Measurements from ENCODE around the gene PITPNM3.

Gene PITPNM3

DNA sequence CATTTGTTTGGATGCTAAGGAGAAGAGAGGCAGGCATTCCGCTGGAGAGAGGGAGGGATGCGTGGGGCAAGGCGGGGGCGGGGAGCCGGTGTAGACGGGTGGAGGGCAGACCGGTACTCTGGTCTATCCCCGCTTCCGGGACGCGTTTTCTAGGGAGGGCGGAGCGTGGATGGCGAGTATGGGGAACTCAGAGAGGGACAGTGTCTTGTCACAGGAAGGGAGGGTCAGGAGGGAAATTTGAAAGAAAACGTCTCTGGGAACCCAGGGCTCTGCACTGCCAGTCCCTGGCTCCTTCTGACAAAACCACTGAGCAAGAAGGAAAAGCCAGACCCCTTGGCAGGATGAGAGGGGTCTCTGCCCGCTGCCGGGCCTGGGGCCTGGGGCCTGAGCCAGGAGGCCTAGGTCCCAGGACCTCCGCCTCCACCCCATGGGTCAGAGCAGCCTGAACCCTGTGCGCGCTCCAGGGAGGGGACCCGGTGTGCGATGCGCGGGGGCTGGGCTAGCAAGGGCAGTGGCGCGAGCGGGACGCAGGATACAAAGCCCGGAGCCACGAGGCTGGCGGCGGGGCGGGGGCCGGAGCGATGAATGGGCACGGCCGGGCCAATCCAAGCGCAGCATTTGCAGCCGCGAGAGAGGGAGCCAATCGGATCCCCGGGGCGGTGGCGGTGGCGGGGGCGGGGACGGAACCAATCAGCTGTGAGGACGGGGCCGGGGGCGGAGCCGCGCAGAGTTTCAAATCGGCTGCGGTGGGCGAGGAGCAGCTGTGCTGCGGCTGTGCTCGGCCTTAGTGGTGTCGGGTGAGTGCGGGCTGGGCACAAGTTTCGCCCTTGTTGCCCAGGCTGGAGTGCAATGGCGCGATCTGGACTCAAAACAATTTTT is 112.4 kb downstream of the PITPNM3 start, which contains the start of gene PIMREG:
Gene PIMREG, plus strand, starts transcription at position 764 of the 879 bp plus-strand sequence. CDS start 656 bp downstream, outside the sequence.
- DNase-seq (ENCODE audit: low read depth) = peak; percentile 93

GRCh38 chr17:6442775-6443174 is 113.6 kb downstream of the PITPNM3 start:
- DNase-seq (ENCODE audit: low read depth) = no peak

DNA sequence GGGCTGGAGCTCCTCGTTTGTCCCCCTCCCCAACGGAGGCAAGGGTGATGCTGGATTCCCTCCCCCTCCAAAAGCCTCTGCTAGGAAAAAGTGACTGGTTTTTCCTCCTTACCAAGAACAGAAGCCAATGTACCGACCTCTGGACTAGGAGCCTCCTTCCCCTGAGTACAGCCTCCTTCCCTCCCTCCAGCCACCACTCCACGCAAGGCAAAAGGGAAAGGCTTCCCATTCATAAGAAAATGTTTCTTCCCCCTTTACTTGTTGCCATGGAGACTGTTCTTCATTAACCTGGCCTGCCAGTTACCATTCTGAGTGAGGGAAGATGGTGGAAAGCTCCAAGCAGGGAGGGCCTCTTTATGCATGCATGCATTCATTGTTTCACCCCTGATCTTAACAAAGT is 116.4 kb downstream of the PITPNM3 start:
- no peak for DNase-seq (ENCODE audit: low read depth)

- no peak for DNase-seq (ENCODE audit: low read depth)
Observed at GRCh38 chr17:6437956-6438355, 118.4 kb downstream of the PITPNM3 start.

DNA sequence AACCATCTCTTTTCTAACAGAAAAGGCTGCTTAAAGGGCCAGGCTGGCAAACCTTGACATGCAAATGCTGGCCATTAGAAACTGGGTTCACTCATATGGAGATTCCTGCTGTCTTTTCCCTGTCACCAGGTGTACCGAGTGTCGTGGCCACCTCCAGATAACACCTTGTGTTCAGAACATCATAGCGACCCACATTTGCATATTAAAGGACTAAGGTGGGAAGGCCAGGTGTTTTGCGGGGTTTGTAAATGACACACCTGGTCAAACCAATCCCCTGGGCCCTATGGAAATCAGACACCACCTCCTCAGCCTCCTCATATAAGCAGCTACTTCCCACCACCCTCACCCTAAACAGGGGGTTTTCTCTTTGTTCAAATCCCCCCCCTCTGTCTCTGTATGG is 118.9 kb downstream of the PITPNM3 start:
- no peak for DNase-seq (ENCODE audit: low read depth)

DNA sequence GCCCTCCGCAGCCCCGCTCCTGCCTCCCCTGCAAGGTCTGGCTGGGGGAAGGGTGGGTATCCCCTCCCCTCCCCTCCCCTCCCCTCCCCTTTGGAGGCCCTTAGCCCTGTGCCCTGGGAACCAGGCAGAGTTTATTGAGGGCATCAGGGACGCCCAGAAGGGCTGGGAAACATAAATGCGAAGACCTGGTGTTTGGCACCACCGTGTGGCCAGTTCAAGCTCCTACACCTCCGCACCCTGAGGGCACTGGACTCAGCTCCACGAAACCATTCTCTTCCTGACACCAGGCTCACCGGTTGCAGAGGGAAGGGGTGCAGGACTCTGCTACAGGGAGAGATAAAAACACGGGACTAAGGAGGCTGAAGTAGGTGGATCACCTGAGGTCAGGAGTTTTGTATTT is 120.4 kb downstream of the PITPNM3 start:
- DNase-seq (ENCODE audit: low read depth) = peak; percentile 41

DNA sequence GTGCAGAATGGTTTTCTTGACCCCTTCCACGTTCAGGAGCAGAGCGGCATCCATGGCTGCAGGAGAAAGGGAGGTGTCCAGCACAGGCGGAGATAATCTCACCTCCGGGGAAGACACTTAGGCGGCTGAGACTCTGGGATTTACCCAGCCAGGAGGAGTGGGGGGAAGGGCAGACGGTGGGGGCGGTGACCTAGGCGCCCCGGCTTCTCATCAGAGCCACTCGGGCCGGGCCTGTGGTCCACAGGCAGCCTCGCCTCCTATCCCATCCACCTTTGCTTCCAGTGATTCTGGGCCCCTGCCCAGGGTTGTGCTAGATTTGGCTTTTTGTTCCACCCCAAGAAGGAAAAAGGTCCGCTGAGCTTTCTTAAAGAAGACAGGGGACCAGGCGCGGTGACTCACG is 121.3 kb downstream of the PITPNM3 start, which contains the start of gene AIPL1:
Gene AIPL1, minus strand, starts transcription at position 71 of the 400 bp plus-strand sequence. Its CDS starts 17 bp downstream, at position 54.
- DNase-seq (ENCODE audit: low read depth) = no peak

GRCh38 chr17:6430769-6431168 is 125.6 kb downstream of the PITPNM3 start:
- no peak for DNase-seq (ENCODE audit: low read depth)

DNA sequence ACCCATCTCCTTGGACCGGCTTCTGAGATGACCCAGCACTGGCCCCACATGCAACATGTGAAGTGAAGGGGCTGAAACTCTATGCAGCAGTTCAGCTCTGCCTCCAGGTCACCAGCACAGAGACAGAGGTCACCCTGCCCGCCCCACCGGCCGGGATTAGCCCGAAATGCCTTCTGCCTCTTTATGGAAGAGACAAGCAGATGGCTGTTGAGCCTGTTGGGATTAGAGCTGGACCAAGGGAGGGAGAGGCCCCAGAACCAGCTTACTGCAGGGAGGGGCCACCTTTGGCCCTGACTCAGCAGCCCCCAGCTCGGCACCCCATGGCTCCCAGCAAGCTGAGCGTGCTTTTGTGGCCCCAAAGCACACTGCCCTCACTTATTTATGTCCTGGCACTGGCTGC is 127.1 kb downstream of the PITPNM3 start:
- DNase-seq (ENCODE audit: low read depth) = no peak

- no peak for DNase-seq (ENCODE audit: low read depth)
Observed at GRCh38 chr17:6428207-6428965, 128.0 kb downstream of the PITPNM3 start.

DNA sequence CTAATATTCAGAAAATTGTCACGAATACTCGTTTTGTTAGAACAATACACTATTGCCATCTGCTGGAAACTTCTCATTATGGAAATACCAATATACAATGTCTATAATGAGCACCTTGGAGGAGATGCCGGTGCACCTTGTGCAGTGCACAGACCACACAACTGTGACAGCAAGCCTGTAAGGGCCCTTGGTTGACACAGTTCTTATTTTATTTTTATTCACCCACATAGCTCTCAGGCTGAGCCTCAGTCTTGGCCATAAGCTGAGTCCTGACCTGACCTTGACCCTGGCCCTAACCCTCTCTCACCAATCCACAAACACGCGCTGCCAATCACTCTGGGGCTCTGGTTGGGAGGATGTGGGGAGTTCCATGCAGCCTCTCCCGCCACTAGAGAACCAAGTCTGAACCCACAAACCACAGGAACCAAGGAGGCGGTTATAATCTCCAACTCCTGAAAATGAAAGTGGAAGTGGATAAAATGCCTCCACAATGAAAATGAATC is 129.0 kb downstream of the PITPNM3 start:
- DNase-seq (ENCODE audit: low read depth) = no peak

DNA sequence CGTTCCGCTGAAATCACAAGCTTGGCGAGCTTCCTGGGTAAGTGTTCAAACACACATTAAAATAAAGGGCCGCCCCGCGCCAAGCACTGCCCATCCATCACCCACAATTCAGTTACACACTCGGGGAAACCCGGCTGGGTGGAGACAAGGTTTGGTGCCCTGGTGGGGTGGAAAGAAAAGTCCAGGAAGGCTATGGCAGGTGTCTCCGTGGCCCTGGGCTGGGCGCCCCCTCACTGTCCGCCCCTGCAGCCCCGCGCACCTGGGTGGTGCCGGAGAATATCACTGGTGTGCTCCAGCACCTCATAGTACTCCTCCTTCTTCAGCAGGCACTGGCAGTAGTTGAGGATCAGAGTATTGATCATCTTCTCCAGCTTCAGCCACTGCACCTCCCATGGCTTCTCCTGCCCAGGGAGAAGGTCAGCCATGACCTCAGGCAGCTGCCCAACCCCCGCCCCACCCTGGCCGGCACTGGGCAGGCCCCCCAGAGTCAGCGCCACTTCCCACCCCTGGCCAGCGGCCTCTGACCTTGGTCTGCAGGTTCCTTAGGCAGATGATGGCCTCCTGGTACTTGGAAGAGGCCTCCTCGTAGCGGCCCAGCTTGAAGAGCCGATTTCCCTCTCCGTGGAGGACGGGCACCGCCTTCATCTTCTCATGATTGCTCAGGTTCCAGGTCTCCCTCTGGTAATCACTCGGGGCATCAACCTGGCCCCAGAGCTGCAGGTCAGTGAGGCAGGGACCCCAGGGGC is 129.8 kb downstream of the PITPNM3 start:
- no peak for DNase-seq (ENCODE audit: low read depth)

DNA sequence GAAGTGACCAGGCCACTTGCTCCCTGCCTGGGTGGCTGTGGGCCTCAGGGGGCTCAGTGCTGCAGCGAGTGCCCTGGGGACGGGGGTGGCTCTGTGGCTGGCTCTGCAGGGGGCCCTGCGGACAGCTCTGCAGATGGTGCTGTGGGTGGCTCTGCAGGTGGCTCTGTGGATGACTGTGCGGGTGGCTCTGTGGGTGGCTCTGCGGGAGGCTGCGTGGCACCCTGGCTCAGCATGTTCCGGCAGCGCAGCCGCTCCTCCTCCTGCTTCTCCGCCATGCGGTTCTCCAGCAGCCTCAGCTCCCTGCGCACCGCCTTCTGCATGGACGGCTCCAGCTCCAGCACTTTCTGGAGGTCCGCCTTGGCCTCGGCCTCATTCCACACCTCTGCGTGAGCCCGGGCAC is 130.9 kb downstream of the PITPNM3 start:
- no peak for DNase-seq (ENCODE audit: low read depth)

GRCh38 chr17:6423931-6424330 is 132.4 kb downstream of the PITPNM3 start:
- no peak for DNase-seq (ENCODE audit: low read depth)

DNA sequence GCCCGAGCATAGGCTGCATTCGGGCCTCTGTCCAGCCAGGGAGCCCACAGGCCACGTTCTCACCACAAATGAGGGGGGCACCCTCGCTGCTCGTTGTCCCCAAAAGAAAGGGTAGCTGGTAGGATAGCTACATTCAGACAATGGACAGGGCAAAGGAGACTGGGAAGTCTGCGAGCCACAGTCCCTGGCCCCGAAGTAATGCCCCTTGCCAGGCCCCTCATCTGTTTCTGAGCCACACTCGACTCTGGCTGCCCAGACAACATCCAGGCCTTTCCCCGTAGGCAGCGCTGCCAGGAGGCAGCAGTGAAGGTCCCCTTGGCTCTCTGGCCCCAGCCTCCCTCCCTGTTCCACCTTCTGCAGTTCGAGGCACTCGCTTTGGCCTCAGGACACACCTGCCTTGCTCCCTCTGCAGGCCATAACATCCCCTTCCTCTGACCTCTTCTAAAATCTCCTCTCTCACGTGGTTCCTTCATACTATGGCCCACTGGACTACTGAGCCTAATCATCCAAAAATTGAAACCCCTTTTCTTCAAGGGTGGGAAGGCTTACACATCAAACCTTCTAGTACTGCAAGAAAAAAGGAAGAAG is 133.6 kb downstream of the PITPNM3 start:
- DNase-seq (ENCODE audit: low read depth) = no peak

- peak; percentile 55 for DNase-seq (ENCODE audit: low read depth)
Observed at GRCh38 chr17:6421700-6422604, 134.4 kb downstream of the PITPNM3 start.

- DNase-seq (ENCODE audit: low read depth) = no peak
Observed at GRCh38 chr17:6420173-6420641, 136.1 kb downstream of the PITPNM3 start.

DNA sequence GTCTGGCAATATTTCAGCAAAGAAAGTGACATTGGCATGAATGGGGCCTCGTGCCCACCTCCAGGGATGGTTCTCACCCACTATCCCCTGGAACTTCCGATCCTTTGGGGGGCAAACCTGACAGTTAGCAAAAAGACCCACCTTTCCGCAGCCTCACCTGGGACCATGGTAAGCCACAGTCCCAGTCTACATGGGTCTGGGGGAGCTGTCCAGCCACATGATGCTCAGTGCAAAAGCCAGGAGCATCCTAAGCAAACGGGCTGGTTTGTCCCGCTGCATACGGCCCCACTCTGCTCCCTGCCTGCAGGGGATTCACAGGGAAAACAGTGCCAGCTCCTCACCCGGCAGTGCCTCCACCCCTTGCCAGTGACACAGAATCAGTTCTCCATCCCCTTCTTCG is 140.7 kb downstream of the PITPNM3 start:
- DNase-seq (ENCODE audit: low read depth) = no peak

DNA sequence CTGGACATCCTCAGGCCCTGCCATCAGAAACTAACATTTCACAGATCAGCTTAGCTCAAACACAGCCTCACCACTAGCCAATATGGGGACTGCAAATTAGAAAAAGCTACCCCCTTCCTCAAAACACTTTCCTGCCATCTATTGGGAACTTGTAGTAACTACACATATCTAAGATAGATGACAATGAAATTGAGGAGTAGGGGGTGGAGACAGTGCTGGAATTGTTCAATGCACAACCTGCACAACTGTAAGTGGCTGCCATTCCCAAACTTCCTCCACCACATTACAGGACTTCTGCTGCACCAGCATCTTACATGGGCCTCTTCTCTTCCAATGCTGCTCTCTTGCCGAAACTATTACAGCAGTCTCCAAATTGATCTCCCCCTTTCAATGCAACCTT is 143.3 kb downstream of the PITPNM3 start:
- DNase-seq (ENCODE audit: low read depth) = no peak

DNA sequence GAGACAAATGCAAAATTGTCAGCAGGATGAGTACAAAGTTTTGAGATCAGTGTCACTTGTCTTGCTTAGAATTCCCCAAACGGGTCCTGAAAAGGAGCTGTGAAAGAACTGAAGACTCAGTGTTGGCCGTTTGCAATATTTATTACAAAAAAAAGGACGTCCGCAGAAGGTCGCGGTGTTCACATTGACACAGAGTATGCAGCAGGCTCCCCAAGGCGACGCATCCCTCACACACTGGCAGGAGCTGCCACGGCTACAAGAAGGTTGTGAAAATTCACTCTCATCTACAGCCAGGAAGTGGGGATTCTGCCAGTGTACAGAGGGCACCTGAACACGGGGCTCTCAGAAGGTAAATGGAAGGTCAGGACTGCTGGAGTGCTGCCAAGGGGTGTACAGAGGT is 147.6 kb downstream of the PITPNM3 start:
- no peak for DNase-seq (ENCODE audit: low read depth)
